ENCODE results near the gene AUTS2. TPM values are rescaled to one million over a fixed set of nuclear protein-coding genes. Genes with fewer than 3 reads are reported as not detected.

AUTS2 gene
- total RNA-seq, 1 experiment from 2014 or later: 50.0 TPM

- DNase-seq (ENCODE audit: low spot score) (no peak), ATAC-seq (no peak)
- POLR2A ChIA-PET: no interaction called here
- CTCF ChIA-PET: no interaction called here
- no peak overlapping the region for H3K4me3 Mint-ChIP-seq
- H3K4me1 Mint-ChIP-seq: peaks cover 21% of the 10 kb centered on the region
- TF ChIP-seq SMAD3 (CRISPR knock-in tag; IDR thresholded peaks at IDR 0.05; ENCODE audit: borderline replicate concordance) (no peak), IRF1 (CRISPR knock-in tag; IDR thresholded peaks at IDR 0.05) (no peak), MXD4 (CRISPR knock-in tag; IDR thresholded peaks at IDR 0.05; ENCODE audit: borderline replicate concordance) (no peak), ETV6 (CRISPR knock-in tag; IDR thresholded peaks at IDR 0.05) (no peak), ZNF512 (CRISPR knock-in tag; IDR thresholded peaks at IDR 0.05; ENCODE audit: borderline replicate concordance) (no peak), SP1 (CRISPR knock-in tag; conservative IDR thresholded peaks at IDR 0.05) (no peak), GRHL2 (CRISPR knock-in tag; IDR thresholded peaks at IDR 0.05; ENCODE audit: insufficient replicate concordance, severe bottlenecking) (no peak)
- TF ChIP-seq, protein P1, sequence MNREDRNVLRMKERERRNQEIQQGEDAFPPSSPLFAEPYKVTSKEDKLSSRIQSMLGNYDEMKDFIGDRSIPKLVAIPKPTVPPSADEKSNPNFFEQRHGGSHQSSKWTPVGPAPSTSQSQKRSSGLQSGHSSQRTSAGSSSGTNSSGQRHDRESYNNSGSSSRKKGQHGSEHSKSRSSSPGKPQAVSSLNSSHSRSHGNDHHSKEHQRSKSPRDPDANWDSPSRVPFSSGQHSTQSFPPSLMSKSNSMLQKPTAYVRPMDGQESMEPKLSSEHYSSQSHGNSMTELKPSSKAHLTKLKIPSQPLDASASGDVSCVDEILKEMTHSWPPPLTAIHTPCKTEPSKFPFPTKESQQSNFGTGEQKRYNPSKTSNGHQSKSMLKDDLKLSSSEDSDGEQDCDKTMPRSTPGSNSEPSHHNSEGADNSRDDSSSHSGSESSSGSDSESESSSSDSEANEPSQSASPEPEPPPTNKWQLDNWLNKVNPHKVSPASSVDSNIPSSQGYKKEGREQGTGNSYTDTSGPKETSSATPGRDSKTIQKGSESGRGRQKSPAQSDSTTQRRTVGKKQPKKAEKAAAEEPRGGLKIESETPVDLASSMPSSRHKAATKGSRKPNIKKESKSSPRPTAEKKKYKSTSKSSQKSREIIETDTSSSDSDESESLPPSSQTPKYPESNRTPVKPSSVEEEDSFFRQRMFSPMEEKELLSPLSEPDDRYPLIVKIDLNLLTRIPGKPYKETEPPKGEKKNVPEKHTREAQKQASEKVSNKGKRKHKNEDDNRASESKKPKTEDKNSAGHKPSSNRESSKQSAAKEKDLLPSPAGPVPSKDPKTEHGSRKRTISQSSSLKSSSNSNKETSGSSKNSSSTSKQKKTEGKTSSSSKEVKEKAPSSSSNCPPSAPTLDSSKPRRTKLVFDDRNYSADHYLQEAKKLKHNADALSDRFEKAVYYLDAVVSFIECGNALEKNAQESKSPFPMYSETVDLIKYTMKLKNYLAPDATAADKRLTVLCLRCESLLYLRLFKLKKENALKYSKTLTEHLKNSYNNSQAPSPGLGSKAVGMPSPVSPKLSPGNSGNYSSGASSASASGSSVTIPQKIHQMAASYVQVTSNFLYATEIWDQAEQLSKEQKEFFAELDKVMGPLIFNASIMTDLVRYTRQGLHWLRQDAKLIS (CRISPR knock-in tag; IDR thresholded peaks at IDR 0.05; ENCODE audit: borderline replicate concordance): no peak
- TF ChIP-seq, protein P2, sequence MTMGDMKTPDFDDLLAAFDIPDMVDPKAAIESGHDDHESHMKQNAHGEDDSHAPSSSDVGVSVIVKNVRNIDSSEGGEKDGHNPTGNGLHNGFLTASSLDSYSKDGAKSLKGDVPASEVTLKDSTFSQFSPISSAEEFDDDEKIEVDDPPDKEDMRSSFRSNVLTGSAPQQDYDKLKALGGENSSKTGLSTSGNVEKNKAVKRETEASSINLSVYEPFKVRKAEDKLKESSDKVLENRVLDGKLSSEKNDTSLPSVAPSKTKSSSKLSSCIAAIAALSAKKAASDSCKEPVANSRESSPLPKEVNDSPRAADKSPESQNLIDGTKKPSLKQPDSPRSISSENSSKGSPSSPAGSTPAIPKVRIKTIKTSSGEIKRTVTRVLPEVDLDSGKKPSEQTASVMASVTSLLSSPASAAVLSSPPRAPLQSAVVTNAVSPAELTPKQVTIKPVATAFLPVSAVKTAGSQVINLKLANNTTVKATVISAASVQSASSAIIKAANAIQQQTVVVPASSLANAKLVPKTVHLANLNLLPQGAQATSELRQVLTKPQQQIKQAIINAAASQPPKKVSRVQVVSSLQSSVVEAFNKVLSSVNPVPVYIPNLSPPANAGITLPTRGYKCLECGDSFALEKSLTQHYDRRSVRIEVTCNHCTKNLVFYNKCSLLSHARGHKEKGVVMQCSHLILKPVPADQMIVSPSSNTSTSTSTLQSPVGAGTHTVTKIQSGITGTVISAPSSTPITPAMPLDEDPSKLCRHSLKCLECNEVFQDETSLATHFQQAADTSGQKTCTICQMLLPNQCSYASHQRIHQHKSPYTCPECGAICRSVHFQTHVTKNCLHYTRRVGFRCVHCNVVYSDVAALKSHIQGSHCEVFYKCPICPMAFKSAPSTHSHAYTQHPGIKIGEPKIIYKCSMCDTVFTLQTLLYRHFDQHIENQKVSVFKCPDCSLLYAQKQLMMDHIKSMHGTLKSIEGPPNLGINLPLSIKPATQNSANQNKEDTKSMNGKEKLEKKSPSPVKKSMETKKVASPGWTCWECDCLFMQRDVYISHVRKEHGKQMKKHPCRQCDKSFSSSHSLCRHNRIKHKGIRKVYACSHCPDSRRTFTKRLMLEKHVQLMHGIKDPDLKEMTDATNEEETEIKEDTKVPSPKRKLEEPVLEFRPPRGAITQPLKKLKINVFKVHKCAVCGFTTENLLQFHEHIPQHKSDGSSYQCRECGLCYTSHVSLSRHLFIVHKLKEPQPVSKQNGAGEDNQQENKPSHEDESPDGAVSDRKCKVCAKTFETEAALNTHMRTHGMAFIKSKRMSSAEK (CRISPR knock-in tag; IDR thresholded peaks at IDR 0.05; ENCODE audit: borderline replicate concordance): no peak
- H3K27ac Mint-ChIP-seq: no peak overlapping the region
- peaks cover 68% of the 10 kb centered on the region for H3K36me3 Mint-ChIP-seq
- H3K27me3 Mint-ChIP-seq (ENCODE audit: low read depth): no peaks in the 10 kb centered on the region
- H3K9me3 Mint-ChIP-seq: no peaks in the 10 kb centered on the region
Measured at GRCh38 chr7:70785427-70785826, 1187.2 kb downstream of the AUTS2 start.

DNA sequence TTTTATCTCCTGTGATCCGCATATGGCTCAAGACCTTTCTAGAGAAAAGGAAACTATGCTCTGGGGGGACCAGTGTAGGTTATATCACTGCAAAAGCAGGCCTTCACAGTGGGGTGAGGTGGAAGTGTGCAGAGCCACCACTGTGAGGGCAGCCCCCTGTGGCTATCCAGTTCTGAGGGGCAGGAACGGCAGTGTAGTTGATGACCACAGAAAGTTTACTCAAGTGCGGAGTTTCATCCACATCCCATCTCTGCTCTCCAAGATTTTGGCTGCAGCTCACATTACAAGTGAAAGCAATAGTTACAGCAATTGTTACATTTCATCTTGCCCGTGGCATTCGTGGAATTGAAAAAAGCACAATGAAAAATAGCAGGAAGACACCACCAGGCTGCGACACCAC is 1187.8 kb downstream of the AUTS2 start:
- DNase-seq (ENCODE audit: low spot score) (no peak), ATAC-seq (no peak)
- ChIA-PET CTCF (no interaction called here), POLR2A (interaction anchor here (0.5 kb wide), 1 partner anchor 79 kb away, joined by 3 read pairs; no protein-coding TSS in a partner anchor)
- H3K27me3 Mint-ChIP-seq (ENCODE audit: low read depth): no peaks in the 10 kb centered on the region
- H3K4me1 Mint-ChIP-seq: peaks cover 23% of the 10 kb centered on the region
- TF ChIP-seq NR3C1 (CRISPR knock-in tag; conservative IDR thresholded peaks at IDR 0.05; ENCODE audit: low read depth) (no peak), MYBL2 (CRISPR knock-in tag; IDR thresholded peaks at IDR 0.05) (no peak), TP53 (CRISPR knock-in tag; IDR thresholded peaks at IDR 0.05) (no peak)
- TF ChIP-seq, protein P3, sequence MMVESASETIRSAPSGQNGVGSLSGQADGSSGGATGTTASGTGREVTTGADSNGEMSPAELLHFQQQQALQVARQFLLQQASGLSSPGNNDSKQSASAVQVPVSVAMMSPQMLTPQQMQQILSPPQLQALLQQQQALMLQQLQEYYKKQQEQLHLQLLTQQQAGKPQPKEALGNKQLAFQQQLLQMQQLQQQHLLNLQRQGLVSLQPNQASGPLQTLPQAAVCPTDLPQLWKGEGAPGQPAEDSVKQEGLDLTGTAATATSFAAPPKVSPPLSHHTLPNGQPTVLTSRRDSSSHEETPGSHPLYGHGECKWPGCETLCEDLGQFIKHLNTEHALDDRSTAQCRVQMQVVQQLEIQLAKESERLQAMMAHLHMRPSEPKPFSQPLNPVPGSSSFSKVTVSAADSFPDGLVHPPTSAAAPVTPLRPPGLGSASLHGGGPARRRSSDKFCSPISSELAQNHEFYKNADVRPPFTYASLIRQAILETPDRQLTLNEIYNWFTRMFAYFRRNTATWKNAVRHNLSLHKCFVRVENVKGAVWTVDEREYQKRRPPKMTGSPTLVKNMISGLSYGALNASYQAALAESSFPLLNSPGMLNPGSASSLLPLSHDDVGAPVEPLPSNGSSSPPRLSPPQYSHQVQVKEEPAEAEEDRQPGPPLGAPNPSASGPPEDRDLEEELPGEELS (CRISPR knock-in tag; IDR thresholded peaks at IDR 0.05): no peak
- H3K36me3 Mint-ChIP-seq: peaks cover 69% of the 10 kb centered on the region
- no peak overlapping the region for H3K27ac Mint-ChIP-seq
- no peaks in the 10 kb centered on the region for H3K9me3 Mint-ChIP-seq
- H3K4me3 Mint-ChIP-seq: no peak overlapping the region
